Neutrophil (primary cell): ENCODE measurements around the gene GPRC5D.

Experiments
- H3K27ac ChIP-seq: fragments of 200-600 bp; sonication (generic); 2 replicates; pipeline ENCODE4 v1.5.1; 2016; ENCODE audit warnings: mild to moderate bottlenecking, moderate library complexity
- H3K27me3 ChIP-seq: fragments of 200-600 bp; sonication (generic); 2 replicates; pipeline ENCODE4 v1.6.0; 2016; ENCODE audit warnings: mild to moderate bottlenecking
- H3K36me3 ChIP-seq: fragments of 200-600 bp; sonication (generic); 2 replicates; pipeline ENCODE4 v1.5.1; 2017
- H3K4me1 ChIP-seq, 2 experiments: fragments of 200-600 bp in 1 of 2; sonication (generic) in 1 of 2; 1 replicate in 1 of 2; 2 replicates in 1 of 2; pipeline versions ENCODE4 v1.5.1 to v1.6.1; 2013 to 2016; ENCODE audit warnings: low read depth in 1 of 2, low read length in 1 of 2, mild to moderate bottlenecking in 1 of 2, moderate library complexity in 1 of 2; ENCODE audit not compliant: control insufficient read depth in 1 of 2, insufficient read depth in 1 of 2
- H3K4me3 ChIP-seq, 2 experiments: fragments of 200-600 bp in 1 of 2; sonication (generic) in 1 of 2; 1 replicate in 1 of 2; 2 replicates in 1 of 2; pipeline ENCODE4 v1.5.1; 2013 to 2016; ENCODE audit warnings: low read depth in 1 of 2, low read length in 1 of 2, mild to moderate bottlenecking in 1 of 2, moderate library complexity in 1 of 2
- H3K9me3 ChIP-seq: fragments of 200-600 bp; sonication (generic); 2 replicates; pipeline ENCODE4 v1.5.1; 2016
- TF ChIP-seq, protein P1 (sequence below): fragments of 200-600 bp; sonication (generic); IDR thresholded peaks from 2 replicates; pipeline ENCODE4 v1.5.1; 2016; ENCODE audit warnings: antibody characterized with exemption

The GPRC5D gene

DNA sequence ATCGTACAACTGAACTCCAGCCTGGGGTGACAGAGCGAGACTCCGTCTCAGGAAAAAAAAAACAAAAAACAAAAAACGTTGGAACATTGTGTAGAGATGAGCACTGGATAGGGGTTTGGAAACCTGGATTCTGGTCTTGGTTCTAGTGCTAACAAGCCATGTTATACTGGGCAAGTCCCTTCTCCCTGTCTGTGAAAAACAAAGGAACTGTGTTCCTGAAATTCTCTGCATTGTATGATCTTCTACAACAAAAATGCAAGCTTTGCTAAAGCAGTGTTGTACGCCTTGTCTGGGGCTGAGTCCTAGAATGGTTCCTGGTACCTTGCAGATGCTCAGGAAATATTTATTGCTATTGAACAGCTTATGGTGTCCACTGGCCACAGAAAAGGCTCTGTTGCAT lies 13.4 kb downstream of the GPRC5D start:
- H3K27ac ChIP-seq, result no peak overlapping the region
- TF ChIP-seq, protein P1, sequence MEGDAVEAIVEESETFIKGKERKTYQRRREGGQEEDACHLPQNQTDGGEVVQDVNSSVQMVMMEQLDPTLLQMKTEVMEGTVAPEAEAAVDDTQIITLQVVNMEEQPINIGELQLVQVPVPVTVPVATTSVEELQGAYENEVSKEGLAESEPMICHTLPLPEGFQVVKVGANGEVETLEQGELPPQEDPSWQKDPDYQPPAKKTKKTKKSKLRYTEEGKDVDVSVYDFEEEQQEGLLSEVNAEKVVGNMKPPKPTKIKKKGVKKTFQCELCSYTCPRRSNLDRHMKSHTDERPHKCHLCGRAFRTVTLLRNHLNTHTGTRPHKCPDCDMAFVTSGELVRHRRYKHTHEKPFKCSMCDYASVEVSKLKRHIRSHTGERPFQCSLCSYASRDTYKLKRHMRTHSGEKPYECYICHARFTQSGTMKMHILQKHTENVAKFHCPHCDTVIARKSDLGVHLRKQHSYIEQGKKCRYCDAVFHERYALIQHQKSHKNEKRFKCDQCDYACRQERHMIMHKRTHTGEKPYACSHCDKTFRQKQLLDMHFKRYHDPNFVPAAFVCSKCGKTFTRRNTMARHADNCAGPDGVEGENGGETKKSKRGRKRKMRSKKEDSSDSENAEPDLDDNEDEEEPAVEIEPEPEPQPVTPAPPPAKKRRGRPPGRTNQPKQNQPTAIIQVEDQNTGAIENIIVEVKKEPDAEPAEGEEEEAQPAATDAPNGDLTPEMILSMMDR, result no peak
- no peaks in the 10 kb centered on the region for H3K4me1 ChIP-seq
- no peaks in the 10 kb centered on the region for H3K9me3 ChIP-seq
- H3K27me3 ChIP-seq, result no peaks in the 10 kb centered on the region
- H3K4me3 ChIP-seq, result no peak overlapping the region
- H3K36me3 ChIP-seq, result no peaks in the 10 kb centered on the region

DNA sequence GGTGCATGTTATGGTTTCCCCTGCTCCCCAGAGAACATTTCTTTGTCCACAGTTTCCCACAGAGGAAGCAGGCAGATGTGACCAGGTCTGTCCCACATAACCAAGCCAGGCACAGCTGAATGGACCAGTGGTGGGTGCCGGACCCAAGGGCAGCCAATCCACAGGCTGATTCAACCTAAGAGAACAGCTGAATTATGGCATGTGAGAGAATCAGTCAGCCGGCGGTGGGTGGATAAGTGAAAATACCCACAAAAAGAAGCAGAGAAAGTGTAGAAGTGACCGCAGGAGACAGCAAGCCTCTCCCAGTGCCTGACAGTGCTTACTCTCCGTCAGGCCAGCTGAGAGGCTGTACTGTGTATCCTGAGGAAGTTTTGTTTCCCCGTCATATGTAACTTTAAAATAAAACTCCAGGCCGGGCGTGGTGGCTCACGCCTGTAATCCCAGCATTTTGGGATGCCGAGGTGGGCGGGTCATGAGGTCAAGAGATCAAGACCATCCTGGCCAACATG lies 14.9 kb downstream of the GPRC5D start:
- H3K4me3 ChIP-seq, result no peak overlapping the region
- H3K36me3 ChIP-seq, result no peaks in the 10 kb centered on the region
- TF ChIP-seq, protein P1, result no peak
- H3K27me3 ChIP-seq, result no peaks in the 10 kb centered on the region
- H3K4me1 ChIP-seq, result no peaks in the 10 kb centered on the region
- H3K9me3 ChIP-seq, result no peaks in the 10 kb centered on the region
- no peak overlapping the region for H3K27ac ChIP-seq

DNA sequence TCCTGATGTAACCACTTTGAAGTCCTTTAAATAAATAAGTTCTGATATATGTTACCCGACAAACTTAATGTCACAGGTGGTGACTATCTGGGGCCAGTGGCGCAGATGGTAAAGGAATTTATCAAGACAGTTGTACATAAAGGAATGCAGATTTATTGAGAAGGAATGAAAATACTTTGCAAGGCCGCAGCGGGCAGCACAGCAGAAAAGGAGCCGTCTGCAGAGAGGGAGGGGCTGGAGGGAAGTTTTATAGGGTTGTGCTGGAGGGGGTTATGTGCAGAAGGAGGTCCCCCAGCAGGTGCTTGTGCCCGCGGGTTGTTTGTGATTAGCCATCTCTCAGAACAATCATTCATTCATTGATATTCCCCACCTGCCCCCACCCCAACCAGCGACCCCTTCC lies 17.4 kb downstream of the GPRC5D start:
- no peak overlapping the region for H3K27ac ChIP-seq
- peaks cover 0 to 5% of the 10 kb centered on the region in 2 experiments for H3K4me1 ChIP-seq
- no peaks in the 10 kb centered on the region for H3K9me3 ChIP-seq
- no peaks in the 10 kb centered on the region for H3K36me3 ChIP-seq
- no peak overlapping the region for H3K4me3 ChIP-seq
- TF ChIP-seq, protein P1, result no peak
- no peaks in the 10 kb centered on the region for H3K27me3 ChIP-seq

DNA sequence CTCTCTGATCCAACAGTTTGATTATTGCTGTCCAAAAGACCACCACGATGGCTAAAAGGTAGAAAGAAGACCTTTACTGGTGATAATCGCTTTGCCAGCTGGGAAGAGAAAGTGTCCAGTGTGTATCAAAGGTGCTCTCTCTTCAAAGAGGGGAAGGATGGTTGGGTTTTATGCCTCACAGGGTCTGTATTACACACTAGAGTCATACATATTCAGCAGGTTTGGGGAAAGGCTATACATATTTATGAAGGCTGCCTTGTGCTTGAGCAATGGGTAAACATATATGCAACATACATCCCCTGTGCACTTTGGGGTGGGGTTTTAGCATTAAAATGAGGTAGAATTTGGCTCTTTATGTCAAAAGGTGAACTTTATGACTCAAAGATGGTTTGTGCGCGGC lies 18.2 kb downstream of the GPRC5D start:
- H3K36me3 ChIP-seq, result no peaks in the 10 kb centered on the region
- H3K27ac ChIP-seq, result no peak overlapping the region
- no peaks in the 10 kb centered on the region for H3K9me3 ChIP-seq
- peaks cover 0 to 5% of the 10 kb centered on the region in 2 experiments for H3K4me1 ChIP-seq
- H3K4me3 ChIP-seq, result no peak overlapping the region
- TF ChIP-seq, protein P1, result no peak
- no peaks in the 10 kb centered on the region for H3K27me3 ChIP-seq

DNA sequence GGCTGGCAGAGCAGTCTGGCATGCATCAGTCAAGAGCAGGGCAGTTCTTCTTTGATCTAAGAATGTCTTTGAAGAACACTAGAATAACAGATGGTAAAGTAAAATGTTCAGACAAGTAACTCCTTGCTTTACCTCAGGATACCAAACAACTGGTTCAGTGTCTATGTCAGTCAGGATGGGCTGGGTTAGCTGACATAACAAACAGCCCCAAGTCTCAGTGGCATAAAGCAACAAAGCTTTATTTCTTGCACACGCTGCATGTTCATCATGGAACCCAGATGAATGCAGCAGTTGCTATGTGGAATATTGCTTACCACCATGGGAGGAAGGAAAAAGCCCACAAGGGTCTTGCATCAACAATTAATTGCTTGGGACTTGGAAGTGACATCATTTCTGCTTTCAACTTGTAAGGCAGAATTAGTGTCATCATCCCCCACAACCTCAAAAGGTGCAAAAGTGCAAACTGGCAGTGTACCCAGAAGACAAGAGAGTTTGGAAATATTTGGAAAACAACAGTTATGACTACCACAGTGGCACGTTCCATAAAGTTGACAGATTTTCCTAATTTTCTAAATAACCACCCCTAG lies 21.2 kb downstream of the GPRC5D start:
- Histone ChIP-seq H3K27ac (no peak overlapping the region), H3K4me1 (peaks cover 0 to 5% of the 10 kb centered on the region in 2 experiments), H3K4me3 (no peak overlapping the region), H3K27me3 (no peaks in the 10 kb centered on the region), H3K36me3 (no peaks in the 10 kb centered on the region), H3K9me3 (no peaks in the 10 kb centered on the region)
- TF ChIP-seq, protein P1, result no peak
